HCT116 (cell line): Measurements from ENCODE around the gene FCRL2. TPM values are rescaled to one million over a fixed set of nuclear protein-coding genes. Genes with fewer than 3 reads are reported as not detected.

Experiments
- ATAC-seq: fragments of 200-7000 bp; cut with Tn5 transposase; 2 replicates; pipeline ENCODE4 v1.9.1; 2020; ENCODE audit warnings: mild to moderate bottlenecking, moderate library complexity
- BruUV-seq: library from RNA; stranded (reverse); fragments of 400-500 nt; replicated peaks from 2 replicates; lab custom pipeline; 2021; lab: Mats Ljungman, UMichigan
- CTCF ChIA-PET: fragments of 300-600 bp; sonication (Branson Sonifier 250); formaldehyde crosslinking; loops from one replicate; lab custom pipeline; 2021; ENCODE audit warnings: antibody characterized with exemption; lab: Charles Lee
- POLR2A ChIA-PET: fragments of 300-600, 350-600 bp; sonication (Branson Sonifier 250); formaldehyde crosslinking; loops from one replicate; lab custom pipeline; 2021; ENCODE audit warnings: antibody characterized with exemption; lab: Charles Lee
- RAD21 ChIA-PET, 2 experiments: fragments of 300-600 bp; sonication (Branson Sonifier 250); formaldehyde crosslinking; loops; one replicate each; lab custom pipeline; 2023; ENCODE audit warnings: low total read pairs in 2 of 2; ENCODE audit not compliant: uncharacterized antibody in 2 of 2, unreplicated experiment in 2 of 2, low non-redundant PET in 1 of 2; lab: Charles Lee
- DNase-seq: peaks from one replicate; pipeline ENCODE4 v3.0.0-alpha.2; 2010; ENCODE audit warnings: low read depth, low spot score
- H2AFZ ChIP-seq: fragments of 200-600 bp; shearing (Covaris generic), sonication (generic); 2 replicates; pipeline ENCODE4 v1.6.1; 2017; ENCODE audit warnings: low read depth, mixed run types, mixed read lengths, antibody characterized with exemption, low read length; ENCODE audit not compliant: poor library complexity, severe bottlenecking
- H3K27ac ChIP-seq: 2 replicates; pipeline ENCODE4 v1.5.1; 2012; ENCODE audit warnings: low read depth, low read length
- H3K27me3 ChIP-seq: fragments of 200-600 bp; sonication (generic); 2 replicates; pipeline ENCODE4 v1.6.1; 2016; ENCODE audit warnings: mixed run types, low read length, mixed read lengths; ENCODE audit not compliant: insufficient read depth
- H3K36me3 ChIP-seq, 2 experiments: fragments of 200-500 bp in 1 of 2; fragments of 200-600 bp in 1 of 2; sonication (Bioruptor generic) in 1 of 2; sonication (generic) in 1 of 2; 2 replicates each; pipeline versions ENCODE4 v1.5.1 to v1.6.1; 2014 to 2016; ENCODE audit warnings: low read length in 2 of 2, inconsistent platforms in 1 of 2, mixed read lengths in 1 of 2, mixed run types in 1 of 2; ENCODE audit not compliant: insufficient read depth in 2 of 2, control insufficient read depth in 1 of 2
- H3K4me1 ChIP-seq, 2 experiments: fragments of 200-600 bp in 1 of 2; sonication (generic) in 1 of 2; 2 replicates each; pipeline versions ENCODE4 v1.5.1 to v1.6.1; 2012 to 2017; ENCODE audit warnings: low read length in 2 of 2, inconsistent platforms in 1 of 2, mild to moderate bottlenecking in 1 of 2, mixed read lengths in 1 of 2, mixed run types in 1 of 2, moderate library complexity in 1 of 2; ENCODE audit not compliant: insufficient read depth in 2 of 2, control insufficient read depth in 1 of 2
- H3K4me2 ChIP-seq: fragments of 200-600 bp; sonication (generic); 2 replicates; pipeline ENCODE4 v1.6.1; 2017; ENCODE audit warnings: mixed run types, low read length, mixed read lengths
- H3K4me3 ChIP-seq, 2 experiments: fragments of 200-600 bp in 1 of 2; sonication (generic) in 1 of 2; replicated peaks in 1 of 2; 2 replicates each; pipeline ENCODE4 v1.5.1; 2011 to 2016; ENCODE audit warnings: low read length in 2 of 2, control low read depth in 1 of 2, low read depth in 1 of 2, mild to moderate bottlenecking in 1 of 2, mixed read lengths in 1 of 2, mixed run types in 1 of 2
- H3K79me2 ChIP-seq: fragments of 200-600 bp; sonication (generic); 2 replicates; pipeline ENCODE4 v1.6.1; 2017; ENCODE audit warnings: mild to moderate bottlenecking, mixed run types, low read length, moderate library complexity, mixed read lengths; ENCODE audit not compliant: insufficient read depth
- H3K9ac ChIP-seq: fragments of 200-600 bp; sonication (generic); 2 replicates; pipeline ENCODE4 v1.6.1; 2016; ENCODE audit warnings: low read length, mixed read lengths
- H3K9me2 ChIP-seq: fragments of 200-600 bp; sonication (generic), shearing (Covaris generic); 2 replicates; pipeline ENCODE4 v1.6.1; 2017; ENCODE audit warnings: mixed run types, mild to moderate bottlenecking, moderate library complexity; ENCODE audit not compliant: insufficient read depth
- H3K9me3 ChIP-seq, 2 experiments: fragments of 200-500 bp in 1 of 2; fragments of 200-600 bp in 1 of 2; sonication (Bioruptor generic) in 1 of 2; sonication (generic) in 1 of 2; 2 replicates each; pipeline ENCODE4 v1.6.1; 2014 to 2017; ENCODE audit warnings: low read length in 2 of 2, mixed read lengths in 2 of 2, inconsistent platforms in 1 of 2, low read depth in 1 of 2, mild to moderate bottlenecking in 1 of 2, mixed run types in 1 of 2, moderate library complexity in 1 of 2; ENCODE audit not compliant: control insufficient read depth in 1 of 2, insufficient read depth in 1 of 2
- H4K20me1 ChIP-seq: fragments of 200-600 bp; sonication (generic), shearing (Covaris generic); 2 replicates; pipeline ENCODE4 v1.6.1; 2017; ENCODE audit warnings: mixed run types, mild to moderate bottlenecking, moderate library complexity; ENCODE audit not compliant: insufficient read depth
- CBX3 ChIP-seq: IDR thresholded peaks from 2 replicates; pipeline ENCODE4 v1.6.1; 2012; ENCODE audit warnings: low read depth
- CEBPB ChIP-seq: IDR thresholded peaks from 2 replicates; pipeline ENCODE4 v1.6.1; 2012; ENCODE audit warnings: low read depth
- EGR1 ChIP-seq: IDR thresholded peaks from 2 replicates; pipeline ENCODE4 v1.6.1; 2012; ENCODE audit warnings: low read depth
- ELF1 ChIP-seq: IDR thresholded peaks from 2 replicates; pipeline ENCODE4 v1.6.1; 2012; ENCODE audit warnings: low read depth, borderline replicate concordance
- JUND ChIP-seq: IDR thresholded peaks from 2 replicates; pipeline ENCODE4 v1.6.1; 2012
- POLR2A ChIP-seq: IDR thresholded peaks from 2 replicates; pipeline ENCODE4 v1.7.0; 2011; ENCODE audit warnings: borderline replicate concordance; ENCODE audit not compliant: insufficient read depth, insufficient read length; ENCODE audit errors: extremely low read depth
- POLR2AphosphoS5 ChIP-seq: IDR thresholded peaks from 2 replicates; pipeline ENCODE4 v1.6.1; 2011; ENCODE audit warnings: mild to moderate bottlenecking, low read depth, low read length, moderate library complexity
- RAD21 ChIP-seq: IDR thresholded peaks from 2 replicates; pipeline ENCODE4 v1.6.1; 2012; ENCODE audit warnings: low read depth, mild to moderate bottlenecking
- SIN3A ChIP-seq: IDR thresholded peaks from 2 replicates; pipeline ENCODE4 v1.6.1; 2012; ENCODE audit warnings: low read depth
- SRF ChIP-seq: IDR thresholded peaks from 2 replicates; pipeline ENCODE4 v1.6.1; 2012; ENCODE audit warnings: low read depth
- TCF7L2 ChIP-seq: IDR thresholded peaks from 2 replicates; pipeline ENCODE4 v1.7.0; 2011; ENCODE audit warnings: borderline replicate concordance, inconsistent platforms; ENCODE audit not compliant: insufficient read depth, insufficient read length; ENCODE audit errors: extremely low read depth
- YY1 ChIP-seq: IDR thresholded peaks from 2 replicates; pipeline ENCODE4 v1.6.1; 2011; ENCODE audit warnings: low read length, low read depth, moderate library complexity, mild to moderate bottlenecking; ENCODE audit not compliant: insufficient replicate concordance; ENCODE audit errors: extremely low read depth
- ZFX ChIP-seq: fragments of 450-650 bp; IDR thresholded peaks from 2 replicates; pipeline ENCODE4 v1.6.1; 2017
- intact Hi-C: fragments of 100-400 bp; cut with micrococcal nuclease; formaldehyde crosslinking; loops from 2 replicates; pipeline ENCODE4 v1.10.0; 2022
- total RNA-seq: library from RNA; stranded (reverse); gene quantifications from one replicate; pipeline ENCODE4 v1.2.1, GENCODE V29; 2021; ENCODE audit not compliant: unreplicated experiment
- TF ChIP-seq, protein P1 (sequence below): IDR thresholded peaks from 2 replicates; pipeline ENCODE4 v1.6.1; 2011; ENCODE audit warnings: mild to moderate bottlenecking, low read length, moderate library complexity; ENCODE audit not compliant: insufficient replicate concordance; ENCODE audit errors: extremely low read depth
- TF ChIP-seq, protein P2 (sequence below), 3 experiments: fragments of 200-600 bp in 1 of 3; sonication (generic) in 1 of 3; IDR thresholded peaks in 2 of 3; conservative IDR thresholded peaks in 1 of 3; 2 replicates each; pipeline ENCODE4 v1.5.1; 2012 to 2017; ENCODE audit warnings: low read depth in 2 of 3, low read length in 2 of 3, antibody characterized with exemption in 1 of 3, borderline replicate concordance in 1 of 3, control low read depth in 1 of 3, mild to moderate bottlenecking in 1 of 3, mixed read lengths in 1 of 3, mixed run types in 1 of 3, moderate library complexity in 1 of 3; ENCODE audit not compliant: insufficient read depth in 1 of 3
- TF ChIP-seq, protein P3 (sequence below): IDR thresholded peaks from 2 replicates; pipeline ENCODE4 v1.6.1; 2012

Gene FCRL2
- total RNA-seq, 1 experiment from 2014 or later = not detected

DNA sequence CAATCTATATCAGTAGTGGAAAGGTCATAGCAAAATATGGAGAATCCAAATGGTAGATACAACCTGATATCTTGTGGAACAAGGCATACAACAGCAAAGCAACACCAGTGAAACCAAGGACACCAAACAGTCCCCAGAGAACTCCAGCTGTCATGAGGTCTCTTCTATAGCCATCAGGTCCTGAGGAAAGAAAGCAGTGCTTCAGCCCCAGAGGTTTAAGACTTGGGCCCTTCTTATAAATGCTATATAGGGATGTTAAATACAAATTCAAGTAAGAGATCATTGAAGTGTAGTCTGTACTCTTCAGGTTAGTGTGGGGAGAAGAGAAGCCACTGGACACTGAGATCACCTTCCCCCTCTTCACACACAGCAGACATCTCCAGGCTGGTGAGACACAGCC, 10.1 kb downstream of the FCRL2 start:
- ChIA-PET RAD21 (no interaction called here), POLR2A (no interaction called here)
- no peak overlapping the region for H3K9ac ChIP-seq

DNA sequence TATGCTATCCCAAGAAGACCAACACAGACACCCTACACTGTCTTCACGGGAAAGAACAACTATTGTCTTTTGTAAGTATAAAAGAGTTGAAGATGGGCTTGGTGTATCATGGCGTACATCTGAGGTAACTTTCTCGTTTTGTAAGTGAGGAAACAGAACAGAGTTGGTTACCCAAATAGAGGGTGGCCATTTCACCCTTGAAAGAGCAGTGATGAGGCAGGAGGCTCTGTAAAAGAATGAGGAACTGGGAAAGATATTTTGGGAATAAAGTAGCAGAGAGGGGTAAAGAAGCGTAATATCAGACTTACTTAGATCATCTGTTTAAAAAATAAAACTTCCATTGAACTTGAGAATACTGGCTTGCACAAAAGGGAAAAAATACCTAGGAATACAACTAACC, 18.9 kb downstream of the FCRL2 start:
- Histone ChIP-seq H3K4me1 (no peaks in the 10 kb centered on the region), H3K36me3 (no peaks in the 10 kb centered on the region), H3K79me2 (no peaks in the 10 kb centered on the region), H3K27ac (no peak overlapping the region), H3K9ac (no peak overlapping the region), H3K4me3 (no peak overlapping the region), H2AFZ (no peak overlapping the region), H3K9me3 (no peaks in the 10 kb centered on the region), H4K20me1 (no peaks in the 10 kb centered on the region), H3K4me2 (no peak overlapping the region), H3K9me2 (no peaks in the 10 kb centered on the region), H3K27me3 (peaks cover 3% of the 10 kb centered on the region)
- intact Hi-C loops = no loop called here
- CTCF ChIA-PET = no interaction called here
- RAD21 ChIA-PET = no interaction called here
- no peak for ATAC-seq
- DNase-seq = no peak
- POLR2A ChIA-PET = no interaction called here
- BruUV-seq = no TSS peak
- TF ChIP-seq SRF (no peak), TCF7L2 (no peak), EGR1 (no peak), CBX3 (no peak), RAD21 (no peak), SIN3A (no peak), JUND (no peak), CEBPB (no peak), ZFX (no peak), ELF1 (no peak)
- TF ChIP-seq, protein P1, sequence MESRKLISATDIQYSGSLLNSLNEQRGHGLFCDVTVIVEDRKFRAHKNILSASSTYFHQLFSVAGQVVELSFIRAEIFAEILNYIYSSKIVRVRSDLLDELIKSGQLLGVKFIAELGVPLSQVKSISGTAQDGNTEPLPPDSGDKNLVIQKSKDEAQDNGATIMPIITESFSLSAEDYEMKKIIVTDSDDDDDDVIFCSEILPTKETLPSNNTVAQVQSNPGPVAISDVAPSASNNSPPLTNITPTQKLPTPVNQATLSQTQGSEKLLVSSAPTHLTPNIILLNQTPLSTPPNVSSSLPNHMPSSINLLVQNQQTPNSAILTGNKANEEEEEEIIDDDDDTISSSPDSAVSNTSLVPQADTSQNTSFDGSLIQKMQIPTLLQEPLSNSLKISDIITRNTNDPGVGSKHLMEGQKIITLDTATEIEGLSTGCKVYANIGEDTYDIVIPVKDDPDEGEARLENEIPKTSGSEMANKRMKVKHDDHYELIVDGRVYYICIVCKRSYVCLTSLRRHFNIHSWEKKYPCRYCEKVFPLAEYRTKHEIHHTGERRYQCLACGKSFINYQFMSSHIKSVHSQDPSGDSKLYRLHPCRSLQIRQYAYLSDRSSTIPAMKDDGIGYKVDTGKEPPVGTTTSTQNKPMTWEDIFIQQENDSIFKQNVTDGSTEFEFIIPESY = no peak
- TF ChIP-seq, protein P2, sequence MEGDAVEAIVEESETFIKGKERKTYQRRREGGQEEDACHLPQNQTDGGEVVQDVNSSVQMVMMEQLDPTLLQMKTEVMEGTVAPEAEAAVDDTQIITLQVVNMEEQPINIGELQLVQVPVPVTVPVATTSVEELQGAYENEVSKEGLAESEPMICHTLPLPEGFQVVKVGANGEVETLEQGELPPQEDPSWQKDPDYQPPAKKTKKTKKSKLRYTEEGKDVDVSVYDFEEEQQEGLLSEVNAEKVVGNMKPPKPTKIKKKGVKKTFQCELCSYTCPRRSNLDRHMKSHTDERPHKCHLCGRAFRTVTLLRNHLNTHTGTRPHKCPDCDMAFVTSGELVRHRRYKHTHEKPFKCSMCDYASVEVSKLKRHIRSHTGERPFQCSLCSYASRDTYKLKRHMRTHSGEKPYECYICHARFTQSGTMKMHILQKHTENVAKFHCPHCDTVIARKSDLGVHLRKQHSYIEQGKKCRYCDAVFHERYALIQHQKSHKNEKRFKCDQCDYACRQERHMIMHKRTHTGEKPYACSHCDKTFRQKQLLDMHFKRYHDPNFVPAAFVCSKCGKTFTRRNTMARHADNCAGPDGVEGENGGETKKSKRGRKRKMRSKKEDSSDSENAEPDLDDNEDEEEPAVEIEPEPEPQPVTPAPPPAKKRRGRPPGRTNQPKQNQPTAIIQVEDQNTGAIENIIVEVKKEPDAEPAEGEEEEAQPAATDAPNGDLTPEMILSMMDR (IDR thresholded peaks at IDR 0.05 in 2 of 3, conservative IDR thresholded peaks at IDR 0.05 in 1 of 3; ENCODE audit: borderline replicate concordance in 1 of 3, insufficient read depth in 1 of 3, low read depth in 2 of 3, low read length in 2 of 3) = no peak

More for the DNA sequence above, 10.1 kb downstream of the FCRL2 start:
- H3K9me3 ChIP-seq = no peaks in the 10 kb centered on the region
- no peaks in the 10 kb centered on the region for H3K9me2 ChIP-seq
- H3K4me3 ChIP-seq = no peak overlapping the region
- H3K4me1 ChIP-seq = no peaks in the 10 kb centered on the region
- TF ChIP-seq EGR1 (no peak), POLR2A (no peak), YY1 (no peak), SIN3A (no peak), POLR2AphosphoS5 (no peak), ZFX (no peak), CEBPB (no peak), TCF7L2 (no peak)
- TF ChIP-seq, protein P3, sequence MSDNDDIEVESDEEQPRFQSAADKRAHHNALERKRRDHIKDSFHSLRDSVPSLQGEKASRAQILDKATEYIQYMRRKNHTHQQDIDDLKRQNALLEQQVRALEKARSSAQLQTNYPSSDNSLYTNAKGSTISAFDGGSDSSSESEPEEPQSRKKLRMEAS = no peak
- TF ChIP-seq, all 23 proteins: peak for 0
- H3K27me3 ChIP-seq = peaks cover 32% of the 10 kb centered on the region
- ATAC-seq = no peak
- CTCF ChIA-PET = no interaction called here
- BruUV-seq = no TSS peak
- H3K79me2 ChIP-seq = no peaks in the 10 kb centered on the region
- DNase-seq = no peak
- no peak overlapping the region for H3K4me2 ChIP-seq
- no peaks in the 10 kb centered on the region for H4K20me1 ChIP-seq
- H2AFZ ChIP-seq = no peak overlapping the region
- H3K36me3 ChIP-seq = no peaks in the 10 kb centered on the region
- H3K27ac ChIP-seq = no peak overlapping the region
- intact Hi-C loops = no loop called here
